GM21390 (cell line): ENCODE results near the gene OPCML.

Experiments used
- ATAC-seq: cut with Tn5 transposase; IDR thresholded peaks from one replicate; pipeline ENCODE4 v1.9.1; 2021; ENCODE audit not compliant: unreplicated experiment

The OPCML gene

DNA sequence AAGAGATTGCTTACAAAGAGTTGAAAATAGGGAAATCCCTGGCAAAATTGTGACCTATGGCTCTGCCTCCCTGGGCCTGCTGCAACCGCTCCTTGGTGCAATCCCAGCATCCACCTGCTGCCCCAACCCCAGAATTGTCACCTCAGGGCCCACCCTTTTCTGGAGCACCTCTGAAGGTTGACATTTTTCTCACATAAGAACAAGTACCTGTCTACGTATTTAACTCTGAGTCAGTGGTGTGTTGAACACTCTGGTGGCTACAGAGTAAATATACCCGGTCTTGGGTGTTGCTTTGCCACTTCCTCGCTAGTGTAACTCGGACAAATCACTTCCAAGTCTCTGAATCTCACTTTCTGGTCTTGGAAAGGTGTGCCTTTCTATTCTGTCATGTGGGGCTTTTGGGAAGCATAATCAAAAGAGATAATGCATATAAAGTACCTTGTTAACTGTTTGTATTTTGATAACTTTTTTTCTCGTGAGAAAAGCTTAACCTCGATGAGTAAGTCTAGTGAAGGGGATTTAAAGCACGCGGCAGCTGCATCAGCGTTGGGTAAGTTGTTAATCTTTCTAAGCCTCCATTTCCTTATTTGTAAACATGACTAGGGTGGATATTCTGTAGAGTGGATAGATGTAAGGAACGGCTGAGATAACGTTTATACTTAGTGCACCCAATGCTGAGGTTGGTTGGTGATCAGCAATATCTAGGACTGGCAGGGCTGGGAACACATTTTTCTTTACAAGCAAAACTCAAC, 881.2 kb downstream of the OPCML start:
- no peak for ATAC-seq

GRCh38 chr11:132649277-132649676, 883.0 kb downstream of the OPCML start:
- ATAC-seq: no peak

DNA sequence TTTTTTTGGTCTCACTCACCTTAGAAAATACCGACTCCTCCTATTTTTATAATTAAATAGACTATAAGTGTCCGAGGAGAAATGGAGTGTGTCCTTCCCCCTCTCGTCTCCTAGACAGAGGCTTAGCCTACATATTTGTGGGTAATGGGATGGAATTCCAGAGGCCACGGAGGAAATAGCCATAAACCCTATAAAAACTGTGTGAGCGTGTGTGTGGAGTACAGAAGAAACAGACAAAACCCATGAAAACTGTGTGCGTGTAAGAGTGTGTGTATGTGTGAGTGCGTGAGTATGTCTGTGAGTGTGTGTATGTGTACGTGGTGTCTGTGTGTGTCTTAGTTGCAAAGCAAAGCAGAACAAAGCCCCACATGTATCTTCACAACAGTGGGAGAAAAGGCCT, 883.5 kb downstream of the OPCML start:
- ATAC-seq: no peak

GRCh38 chr11:132646890-132647289, 885.4 kb downstream of the OPCML start:
- ATAC-seq: no peak

GRCh38 chr11:132644520-132645239, 887.6 kb downstream of the OPCML start:
- ATAC-seq: no peak

GRCh38 chr11:132643239-132643638, 889.1 kb downstream of the OPCML start:
- ATAC-seq: no peak

DNA sequence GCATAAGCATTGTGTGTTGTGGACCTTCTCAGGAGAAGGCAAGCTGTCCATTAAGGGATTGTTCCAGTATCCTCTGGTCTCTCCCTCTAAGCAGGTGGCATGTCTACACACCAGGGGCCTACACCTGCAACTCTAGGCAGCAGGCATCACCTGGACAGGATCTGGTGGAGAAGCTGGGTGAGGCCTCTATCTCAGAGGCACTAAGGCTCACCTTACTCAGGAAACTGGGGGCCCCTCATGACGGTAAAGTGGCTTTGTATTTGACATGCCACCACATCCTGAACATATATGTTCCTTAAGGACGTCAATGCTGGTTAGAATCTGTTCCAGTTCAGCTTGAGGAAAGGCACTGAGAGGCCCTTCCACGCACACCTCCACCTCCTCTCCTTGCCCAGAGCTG, 891.3 kb downstream of the OPCML start:
- ATAC-seq: no peak

- no peak for ATAC-seq
These were observed 892.3 kb downstream of the OPCML start for GRCh38 chr11:132639986-132640385.

GRCh38 chr11:132639403-132639802, 892.9 kb downstream of the OPCML start:
- no peak for ATAC-seq

DNA sequence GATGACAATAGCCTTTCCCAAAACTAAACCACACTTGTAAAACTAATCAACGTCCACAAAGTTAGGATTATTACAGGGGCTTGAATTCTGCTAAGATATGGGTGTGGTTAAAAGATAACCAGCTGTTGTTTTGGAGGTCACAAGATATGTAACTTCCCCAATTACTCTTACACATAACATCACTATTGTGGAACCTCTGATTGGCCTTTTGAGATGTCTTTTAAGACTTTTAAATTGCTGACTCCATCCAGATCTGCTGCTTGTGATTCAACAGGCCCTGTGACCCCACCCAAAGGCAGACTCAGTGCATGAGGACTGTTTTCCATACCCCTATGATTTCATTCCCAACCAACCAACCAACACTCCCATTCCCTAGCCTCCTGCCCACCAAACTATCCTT, 893.9 kb downstream of the OPCML start:
- no peak for ATAC-seq

DNA sequence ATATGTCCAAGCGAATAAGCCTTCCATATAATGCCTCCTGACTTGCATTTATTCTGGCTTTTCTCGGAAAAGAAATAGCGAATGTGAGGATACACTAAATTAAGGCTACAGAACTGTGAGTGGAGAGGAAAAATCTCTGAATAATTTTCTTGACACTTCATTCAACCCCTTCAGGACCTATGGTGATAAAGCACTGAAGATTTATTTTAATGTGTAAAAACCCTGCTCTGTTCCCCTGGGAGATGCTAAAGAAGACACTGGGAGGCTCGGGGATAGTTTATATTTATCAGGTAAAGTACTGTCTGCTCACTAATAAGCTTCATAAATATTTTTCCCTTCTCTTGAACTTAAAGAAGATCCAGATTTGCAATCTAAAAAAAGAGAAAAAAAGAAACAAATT, 895.8 kb downstream of the OPCML start:
- no peak for ATAC-seq

GRCh38 chr11:132632641-132633124, 899.6 kb downstream of the OPCML start:
- ATAC-seq: no peak

- ATAC-seq: no peak
These were observed 900.3 kb downstream of the OPCML start for GRCh38 chr11:132631989-132632388.

DNA sequence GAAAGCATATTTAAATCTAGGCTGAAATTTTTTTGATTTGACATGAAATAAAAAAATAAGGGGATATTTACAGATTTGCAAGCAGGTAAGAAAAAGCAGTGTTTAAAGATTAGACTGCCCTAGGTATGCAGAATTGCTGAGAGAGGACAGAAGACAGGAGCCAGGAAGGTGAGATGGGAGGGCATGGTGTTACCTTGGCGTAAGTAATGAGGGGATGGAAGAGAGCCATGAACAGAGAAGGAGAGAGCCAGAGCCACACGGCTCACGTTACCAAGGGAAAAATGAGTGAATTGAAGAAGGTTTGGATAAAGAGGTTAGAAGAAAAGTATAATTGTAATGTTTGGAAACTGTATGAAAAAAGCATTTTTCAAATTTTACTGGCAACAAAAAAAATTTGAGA, 904.3 kb downstream of the OPCML start:
- no peak for ATAC-seq

GRCh38 chr11:132626446-132626845, 905.9 kb downstream of the OPCML start:
- ATAC-seq: no peak

DNA sequence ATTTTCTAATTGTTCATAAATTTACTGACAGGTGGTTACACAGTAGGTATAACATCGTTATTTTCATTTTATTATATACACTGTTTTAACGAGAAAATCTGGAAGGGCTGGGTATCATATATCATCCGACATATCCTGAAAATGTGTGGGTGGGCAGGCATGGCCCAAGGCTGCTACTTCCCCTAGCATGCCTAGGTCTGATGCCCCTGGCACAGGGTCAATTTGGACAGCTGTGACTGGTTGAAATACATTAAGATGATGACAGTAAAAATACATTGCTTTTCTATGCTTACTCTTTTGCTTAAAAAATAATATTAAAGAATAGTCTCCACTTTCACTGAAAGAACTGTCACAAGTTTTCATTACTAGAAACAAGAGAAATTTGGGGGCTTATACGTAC, 908.8 kb downstream of the OPCML start:
- ATAC-seq: no peak

DNA sequence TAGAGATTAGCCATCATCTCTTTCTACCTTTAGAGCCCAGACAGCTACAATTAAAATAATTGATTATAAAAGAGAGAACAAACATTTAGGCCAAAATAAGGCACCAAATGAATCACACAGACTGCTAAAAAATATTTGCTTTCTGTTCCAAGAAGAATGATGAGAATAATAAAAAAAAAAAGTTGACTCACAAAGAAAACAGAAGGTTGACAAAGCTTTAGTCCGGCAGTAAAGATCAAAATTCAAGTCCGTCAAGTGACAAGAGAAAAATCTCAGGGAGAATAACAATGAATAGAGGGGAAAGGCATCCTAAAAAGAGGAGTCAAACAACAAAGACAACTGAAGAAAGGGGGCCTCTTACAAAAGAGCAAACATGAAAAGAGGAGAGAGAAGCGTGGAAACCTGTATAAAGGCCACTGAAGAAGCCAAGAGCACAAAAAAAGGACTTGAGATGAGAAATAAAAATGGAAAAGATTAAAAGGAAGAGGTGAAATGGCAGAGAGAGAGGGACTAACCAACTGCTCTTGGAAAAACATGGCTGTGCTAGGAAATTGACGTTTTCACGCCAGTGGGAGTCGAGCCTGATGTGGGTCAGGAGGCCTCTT, 910.2 kb downstream of the OPCML start:
- no peak for ATAC-seq

GRCh38 chr11:132620423-132620822, 911.9 kb downstream of the OPCML start:
- ATAC-seq: no peak

DNA sequence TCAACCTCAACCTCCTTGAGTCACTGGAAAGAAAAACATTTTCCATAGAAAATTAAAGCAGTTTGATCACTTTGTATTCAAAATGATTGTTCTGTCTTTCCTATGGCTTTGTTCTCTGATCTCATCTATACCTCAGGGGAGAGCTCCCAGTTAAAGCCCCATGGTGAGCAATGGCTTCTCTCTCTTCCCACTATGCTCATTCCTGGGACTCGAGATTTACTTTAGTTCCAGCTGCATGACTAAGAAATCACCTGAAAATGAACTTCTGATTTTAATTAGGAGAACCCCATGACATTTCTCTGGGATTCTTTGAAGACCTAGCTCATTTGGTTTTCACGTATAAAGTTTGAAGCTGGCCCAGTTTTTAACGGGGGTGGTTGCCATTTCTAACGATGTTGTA, 921.5 kb downstream of the OPCML start:
- ATAC-seq: no peak

GRCh38 chr11:132610216-132610615, 922.1 kb downstream of the OPCML start:
- ATAC-seq: no peak

DNA sequence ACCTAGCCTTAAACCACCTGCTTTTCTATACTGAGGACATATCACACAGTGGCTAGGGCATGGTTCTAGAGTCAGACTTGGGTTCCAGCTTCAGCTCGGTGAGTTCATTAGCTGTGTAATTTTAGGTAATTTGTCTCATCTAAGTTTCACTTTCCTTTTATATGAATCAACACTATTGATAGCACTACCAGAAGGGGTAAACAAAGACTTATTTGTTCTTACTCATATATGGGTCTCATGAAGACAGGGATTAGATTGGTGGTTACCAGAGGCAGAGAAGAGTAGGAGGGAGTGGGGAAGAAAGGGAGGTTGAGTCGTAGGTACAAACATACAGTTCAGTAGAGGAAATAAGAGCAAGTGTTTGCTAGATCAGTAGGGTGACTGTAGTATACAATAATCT, 924.7 kb downstream of the OPCML start:
- ATAC-seq: no peak
